ENCODE results near the gene TFPI. TPM values are rescaled to one million over a fixed set of nuclear protein-coding genes. Genes with fewer than 3 reads are reported as not detected.

The TFPI gene
- total and polyA plus RNA-seq, 2 of the 8 experiments (the other 6 are each of a cell fraction or from before 2014, with no cell fraction given) = 2.0 to 7.1 TPM

DNA sequence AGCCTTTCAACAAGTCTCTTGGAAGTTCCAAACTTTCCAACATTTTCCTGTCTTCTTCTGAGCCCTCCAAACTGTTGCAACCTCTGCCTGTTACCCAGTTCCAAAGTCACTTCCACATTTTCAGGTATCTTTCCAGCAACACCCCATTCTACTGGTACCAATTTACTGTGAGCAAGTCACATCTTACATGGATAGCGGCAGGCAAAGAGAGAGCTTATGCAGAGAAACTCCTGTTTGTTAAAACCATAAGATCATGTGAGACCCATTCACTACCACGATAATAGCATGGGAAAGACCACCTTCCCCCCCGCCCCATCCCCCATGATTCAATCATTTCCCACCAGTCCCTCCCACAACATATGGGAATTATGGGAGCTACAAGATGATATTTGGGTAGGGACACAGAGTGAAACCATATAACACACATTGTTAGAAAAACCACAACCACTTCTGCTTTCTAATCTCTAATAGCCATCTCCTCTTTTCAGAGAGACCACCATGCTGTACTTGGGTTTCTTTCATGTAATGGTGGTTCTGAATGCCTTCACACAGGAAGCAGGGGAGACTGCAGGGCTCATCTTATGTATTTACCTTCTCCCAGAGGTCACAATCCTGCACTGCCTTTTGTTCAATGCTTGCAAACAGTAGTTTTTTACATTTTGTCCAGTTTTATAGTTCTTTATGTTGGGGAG lies 60.2 kb downstream of the TFPI start:
- no peak overlapping the region for H4K8ac ChIP-seq (ENCODE audit: extremely low read depth, insufficient read depth, low read length)
- H3K18ac ChIP-seq (ENCODE audit: extremely low read depth, low read length) = no peak overlapping the region
- no peak overlapping the region for H2BK5ac ChIP-seq (ENCODE audit: low read depth, low read length)
- H3K4me1 ChIP-seq (replicated peaks in 1 of 4; ENCODE audit: control insufficient read depth in 3 of 4, insufficient read depth in 4 of 4, low read length in 3 of 4) = no peaks in the 10 kb centered on the region
- no peak overlapping the region for H3K14ac ChIP-seq (ENCODE audit: insufficient read length)
- no peak overlapping the region for H2BK12ac ChIP-seq (ENCODE audit: low read depth, low read length)
- H3K4ac ChIP-seq (replicated peaks; ENCODE audit: insufficient read length, low read depth, low read length) = no peak overlapping the region
- H2BK15ac ChIP-seq (ENCODE audit: low read length) = no peak overlapping the region
- H3K4me2 ChIP-seq (ENCODE audit: insufficient read depth in 1 of 2, low read depth in 2 of 2, low read length in 2 of 2) = no peak overlapping the region
- H3K23me2 ChIP-seq (ENCODE audit: low read depth, low read length) = no peaks in the 10 kb centered on the region; the same call in 1 of the 2 replicates
- H3K27me3 ChIP-seq (replicated peaks in 1 of 4; ENCODE audit: control insufficient read depth in 3 of 4, extremely low read depth in 1 of 4, insufficient read depth in 3 of 4, low read length in 3 of 4) = no peaks in the 10 kb centered on the region
- no peak overlapping the region for H3K56ac ChIP-seq (replicated peaks; ENCODE audit: insufficient read length, low read depth, low read length)
- H2AFZ ChIP-seq (ENCODE audit: low read length) = no peak overlapping the region
- no peak overlapping the region for H3K27ac ChIP-seq (ENCODE audit: low read depth, low read length)
- no peak overlapping the region for H4K91ac ChIP-seq (replicated peaks; ENCODE audit: insufficient read length, low read length)
- no peak overlapping the region for H4K5ac ChIP-seq (ENCODE audit: insufficient read length, low read depth, low read length)
- H2BK120ac ChIP-seq (replicated peaks; ENCODE audit: low read depth, low read length) = no peak overlapping the region
- peaks cover 0 to 2% (median 0%) of the 10 kb centered on the region in 4 experiments; a peak in 2 of 8 replicates for H3K36me3 ChIP-seq (ENCODE audit: control insufficient read depth in 2 of 4, insufficient read depth in 4 of 4, low read length in 3 of 4)
- WGBS, 2 experiments (ENCODE audit: extremely low coverage in 1 of 2, insufficient coverage in 1 of 2, insufficient read length in 1 of 2, insufficient replicate concordance in 2 of 2, low coverage in 1 of 2, low lambda C conversion rate in 2 of 2, missing lambda C conversion rate in 1 of 2) = 83% methylated on average over 3 of the region's 3 CpGs; no CpG with 5 or more reads in 1 of the 2 experiments
- H3K23ac ChIP-seq (ENCODE audit: insufficient read length) = no peak overlapping the region
- H2AK5ac ChIP-seq (ENCODE audit: low read depth, low read length) = no peak overlapping the region
- no peaks in the 10 kb centered on the region for H3K79me2 ChIP-seq (ENCODE audit: control insufficient read depth in 1 of 2, insufficient read depth in 2 of 2, low read length in 2 of 2)
- no peaks in the 10 kb centered on the region for H3K79me1 ChIP-seq (ENCODE audit: low read depth, low read length)
- DNase-seq (ENCODE audit: low read depth in 1 of 2, low spot score in 2 of 2) (no peak), FAIRE-seq (no peak)
- ChIA-PET CTCF (ENCODE audit: partially characterized antibody) (interaction anchor here (1.2 to 1.4 kb wide), 3 partner anchors 89 to 631 kb away, joined by 3 read pairs; no protein-coding TSS in a partner anchor), POLR2A (ENCODE audit: partially characterized antibody) (no interaction called here)
- H3K9me3 ChIP-seq (ENCODE audit: insufficient read depth in 2 of 2, low read depth in 1 of 2, low read length in 1 of 2) = peaks cover 12 to 13% of the 10 kb centered on the region in 2 experiments
- H2BK20ac ChIP-seq (ENCODE audit: low read length) = no peak overlapping the region
- no peak overlapping the region for H3K4me3 ChIP-seq (ENCODE audit: extremely low read depth in 1 of 4, insufficient read depth in 2 of 4, low read depth in 3 of 4, low read length in 4 of 4)
- H4K20me1 ChIP-seq (replicated peaks in 1 of 2; ENCODE audit: control insufficient read depth in 1 of 2, insufficient read depth in 2 of 2, low read length in 2 of 2) = no peaks in the 10 kb centered on the region
- H3K9ac ChIP-seq (replicated peaks in 1 of 4; ENCODE audit: extremely low read depth in 1 of 4, low read depth in 3 of 4, low read length in 3 of 4) = no peak overlapping the region
- no peak for TF ChIP-seq EZH2 (IDR thresholded peaks at IDR 0.05; ENCODE audit: low read depth, low read length, severe bottlenecking)
- TF ChIP-seq NANOG (IDR thresholded peaks at IDR 0.05; ENCODE audit: insufficient read depth, low read depth, low read length, poor library complexity, severe bottlenecking) = no peak
- no peak for TF ChIP-seq KDM1A (IDR thresholded peaks at IDR 0.05; ENCODE audit: borderline replicate concordance, low read length)
- TF ChIP-seq TEAD4 (IDR thresholded peaks at IDR 0.05; ENCODE audit: low read depth, low read length) = no peak
- no peak for TF ChIP-seq POU5F1 (IDR thresholded peaks at IDR 0.05; ENCODE audit: low read depth, low read length)
- TF ChIP-seq HDAC2 (IDR thresholded peaks at IDR 0.05; ENCODE audit: borderline replicate concordance in 1 of 2, low read depth in 2 of 2, low read length in 2 of 2) = no peak
- TF ChIP-seq RBBP5 (IDR thresholded peaks at IDR 0.05; ENCODE audit: borderline replicate concordance, low read depth, low read length) = no peak
- no peak for TF ChIP-seq BRCA1 (IDR thresholded peaks at IDR 0.05; ENCODE audit: low read depth, low read length)
- TF ChIP-seq POLR2AphosphoS5 (IDR thresholded peaks at IDR 0.05; ENCODE audit: low read depth, low read length) = no peak
- TF ChIP-seq KDM4A (IDR thresholded peaks at IDR 0.05; ENCODE audit: low read depth, low read length, severe bottlenecking) = no peak
- no peak for TF ChIP-seq TCF12 (IDR thresholded peaks at IDR 0.05; ENCODE audit: low read depth, low read length)
- no peak for TF ChIP-seq SP4 (IDR thresholded peaks at IDR 0.05; ENCODE audit: low read length)
- TF ChIP-seq EP300 (IDR thresholded peaks at IDR 0.05; ENCODE audit: borderline replicate concordance in 1 of 2, low read depth in 2 of 2, low read length in 2 of 2) = no peak
